DMS79 (cell line): Measurements from ENCODE around the gene PGBD5.

ENCODE experiments used
- DNase-seq: peaks from one replicate; lab custom pipeline; 2025; lab: John Stamatoyannopoulos, UW

The PGBD5 gene

DNA sequence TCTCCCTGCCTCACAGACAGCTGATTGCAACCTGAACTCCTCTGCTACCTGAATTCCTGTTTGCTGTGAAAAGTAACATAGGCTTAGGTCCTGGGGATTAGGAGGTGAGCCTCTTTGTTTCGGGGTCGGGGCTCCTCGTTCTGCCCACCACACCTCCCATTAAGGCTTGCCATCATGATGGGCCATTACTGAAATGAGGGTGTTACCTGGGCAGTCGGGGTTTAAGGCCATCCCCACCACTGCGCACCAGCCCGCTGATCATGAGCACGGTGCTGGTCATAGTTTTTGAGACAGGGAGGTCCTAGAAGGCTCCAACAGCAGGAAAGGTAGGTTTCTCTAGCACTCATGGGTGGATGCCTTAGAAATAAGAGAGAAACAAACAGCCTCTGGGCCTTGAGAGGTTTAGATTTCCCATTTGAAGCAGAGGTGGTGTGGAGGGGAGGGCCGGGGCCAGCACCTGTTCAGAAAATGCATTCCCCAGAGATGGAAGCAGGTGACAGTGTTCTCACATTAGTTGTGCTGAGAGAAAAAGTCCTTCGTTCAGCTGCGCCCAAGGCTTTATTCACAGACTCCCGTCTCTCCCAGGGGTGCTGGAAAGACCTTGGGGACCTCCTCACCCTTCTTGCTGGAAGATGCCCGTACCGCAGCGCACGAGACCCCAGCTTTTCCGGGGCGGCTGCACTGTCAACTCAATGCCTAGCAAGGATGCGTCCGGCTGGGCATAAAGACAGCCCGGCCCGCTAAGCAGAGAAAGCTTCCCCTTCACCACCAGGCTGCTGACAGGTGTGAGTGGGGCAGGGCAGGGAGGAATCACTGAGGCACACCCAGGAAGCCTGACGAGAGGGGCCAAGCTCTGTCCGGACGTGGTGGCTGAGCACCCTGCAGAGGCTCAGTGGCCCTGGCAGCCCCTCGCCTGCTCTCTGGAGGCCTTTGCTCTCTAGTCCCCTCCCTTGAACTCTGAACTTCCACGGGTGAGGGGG, 125.5 kb downstream of the PGBD5 start:
- DNase-seq: no peak

GRCh38 chr1:230299191-230300006, 126.7 kb downstream of the PGBD5 start:
- no peak for DNase-seq

- DNase-seq: no peak
Measured at GRCh38 chr1:230295367-230295766, 130.8 kb downstream of the PGBD5 start.

GRCh38 chr1:230293390-230293700, 132.8 kb downstream of the PGBD5 start:
- DNase-seq: no peak

GRCh38 chr1:230292689-230293389, 133.3 kb downstream of the PGBD5 start:
- DNase-seq: peak; percentile 73

DNA sequence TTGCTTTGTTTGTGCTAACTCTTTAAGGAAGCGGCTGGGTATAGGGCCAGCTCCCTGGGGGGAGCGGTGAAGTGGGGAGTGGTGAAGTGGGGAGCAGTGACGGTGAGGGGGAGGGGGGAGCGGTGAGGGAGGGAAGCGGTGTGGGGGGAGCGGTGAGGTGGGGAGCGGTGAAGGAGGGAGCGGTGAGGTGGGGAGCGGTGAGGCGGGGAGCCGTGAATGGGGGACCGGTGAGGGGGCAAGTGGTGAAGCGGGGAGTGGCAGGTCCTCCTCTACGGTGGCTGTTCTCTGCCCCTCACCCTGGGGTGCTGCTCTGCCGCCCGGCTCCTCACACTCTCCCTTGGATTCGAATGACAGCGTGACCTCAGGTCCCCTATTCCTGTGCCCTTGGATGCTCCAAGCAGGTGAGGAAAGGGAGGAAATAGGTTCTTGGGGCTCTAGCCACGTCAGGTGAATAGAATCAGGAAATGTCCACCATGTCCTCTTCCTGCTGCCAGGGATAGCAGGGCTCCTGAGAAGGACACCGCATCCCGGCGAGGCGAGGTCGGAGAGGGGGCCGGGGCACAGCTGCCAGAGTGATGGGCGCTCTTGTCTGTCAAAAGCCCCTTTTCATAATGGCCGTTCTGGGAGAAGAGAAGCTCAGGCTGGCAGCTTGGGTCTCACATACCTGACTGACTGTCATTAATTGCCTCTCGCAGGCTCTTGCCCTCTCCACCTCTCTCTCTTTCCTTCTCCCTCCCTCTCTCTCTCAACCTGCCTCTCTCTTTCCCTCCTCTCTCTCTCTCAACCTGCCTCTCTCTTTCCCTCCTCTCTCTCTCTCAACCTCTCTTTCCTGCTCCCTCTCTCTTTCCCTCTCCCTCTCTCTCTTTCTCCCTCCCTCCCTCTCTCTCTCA, 134.2 kb downstream of the PGBD5 start:
- peak; percentile 18 for DNase-seq

DNA sequence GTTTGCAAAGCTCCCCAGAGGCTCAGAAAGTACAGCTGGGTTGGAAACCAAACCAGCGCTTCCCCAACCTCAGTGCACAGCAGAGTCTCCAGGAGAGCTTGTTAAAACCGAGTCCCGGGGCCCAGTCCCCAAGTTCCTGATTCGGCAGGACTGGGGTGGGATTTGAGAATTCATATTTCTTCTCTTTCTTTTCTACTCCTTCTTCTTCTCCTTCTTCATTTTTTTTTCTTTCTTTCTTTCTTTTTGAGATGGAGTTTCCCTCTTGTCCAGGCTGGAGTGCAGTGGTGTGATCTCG, 136.8 kb downstream of the PGBD5 start:
- DNase-seq: no peak

GRCh38 chr1:230288641-230289349, 137.3 kb downstream of the PGBD5 start:
- no peak for DNase-seq

DNA sequence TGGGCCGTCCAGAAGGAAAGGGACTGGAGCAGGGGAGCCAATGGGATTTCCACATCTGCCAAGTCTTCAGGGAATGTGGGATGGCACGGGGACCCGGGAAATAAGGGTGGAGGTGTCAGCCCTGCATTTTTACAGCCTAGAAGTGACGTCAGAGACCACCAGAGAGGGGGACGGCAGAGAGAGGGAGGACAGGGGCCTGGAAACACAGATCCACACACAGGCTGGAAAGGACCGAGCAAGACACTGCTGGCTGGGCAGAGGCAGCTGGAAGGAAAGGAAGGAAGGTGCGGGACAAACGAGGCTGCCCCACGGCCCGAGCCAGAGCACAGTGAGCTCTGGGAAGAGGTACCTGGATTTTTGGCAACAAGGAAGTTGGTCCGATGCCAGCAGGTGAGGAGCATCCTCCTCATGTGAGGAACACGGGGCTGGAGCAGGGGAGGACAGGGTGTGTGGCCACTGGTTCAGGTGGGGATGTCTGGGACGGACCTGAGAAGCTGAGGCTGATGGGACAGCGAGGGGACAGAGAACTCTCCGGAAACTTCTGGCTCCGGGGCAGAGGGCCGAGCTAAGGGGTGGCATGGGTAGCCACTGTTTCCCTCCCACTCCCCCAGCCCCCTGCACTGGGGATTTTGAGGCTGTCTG, 138.3 kb downstream of the PGBD5 start:
- DNase-seq: no peak

DNA sequence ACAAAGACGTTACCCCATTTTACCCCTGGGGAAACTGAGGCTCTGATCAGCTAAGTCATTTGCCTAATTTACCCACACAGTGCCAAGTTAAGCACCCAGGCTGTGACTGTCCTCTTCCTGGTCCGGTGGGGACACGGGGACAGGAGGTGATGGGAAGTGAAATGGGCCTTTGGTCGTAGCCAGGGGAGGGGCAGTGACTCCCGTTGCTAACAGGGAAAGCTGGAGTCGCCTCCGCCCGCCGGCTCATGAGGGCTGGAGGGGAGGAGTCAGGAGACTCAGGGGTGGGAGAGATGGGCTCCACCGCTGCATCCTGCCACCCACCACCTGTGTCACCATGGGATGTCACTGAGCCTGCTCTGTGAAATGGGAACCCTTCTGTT, 139.3 kb downstream of the PGBD5 start:
- DNase-seq: no peak

- DNase-seq: no peak
Measured at GRCh38 chr1:230286166-230286889, 139.8 kb downstream of the PGBD5 start.

GRCh38 chr1:230285351-230285750, 140.8 kb downstream of the PGBD5 start:
- DNase-seq: no peak

DNA sequence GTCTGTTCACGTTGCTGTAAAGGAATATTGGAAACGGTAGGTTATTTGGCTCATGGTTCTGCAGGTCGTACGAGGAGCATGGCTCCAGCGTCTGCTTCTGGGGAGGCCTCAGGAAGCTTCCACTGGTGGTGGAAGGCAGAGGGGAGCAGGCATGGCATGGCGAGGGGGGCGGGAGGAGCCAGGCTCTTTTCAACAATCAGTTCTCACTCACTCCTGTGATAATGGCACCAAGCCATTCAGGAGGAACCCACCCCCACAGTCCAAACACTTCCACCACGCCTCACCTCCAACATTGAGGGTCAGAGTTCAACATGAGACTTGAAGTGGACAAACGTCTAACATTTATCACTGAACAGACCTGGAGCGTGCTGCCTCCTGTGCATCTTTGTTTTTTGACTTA, 141.2 kb downstream of the PGBD5 start:
- no peak for DNase-seq

- DNase-seq: no peak
Measured at GRCh38 chr1:230283678-230284077, 142.5 kb downstream of the PGBD5 start.

- DNase-seq: no peak
Measured at GRCh38 chr1:230282157-230282556, 144.0 kb downstream of the PGBD5 start.

GRCh38 chr1:230281556-230281955, 144.6 kb downstream of the PGBD5 start:
- DNase-seq: no peak

DNA sequence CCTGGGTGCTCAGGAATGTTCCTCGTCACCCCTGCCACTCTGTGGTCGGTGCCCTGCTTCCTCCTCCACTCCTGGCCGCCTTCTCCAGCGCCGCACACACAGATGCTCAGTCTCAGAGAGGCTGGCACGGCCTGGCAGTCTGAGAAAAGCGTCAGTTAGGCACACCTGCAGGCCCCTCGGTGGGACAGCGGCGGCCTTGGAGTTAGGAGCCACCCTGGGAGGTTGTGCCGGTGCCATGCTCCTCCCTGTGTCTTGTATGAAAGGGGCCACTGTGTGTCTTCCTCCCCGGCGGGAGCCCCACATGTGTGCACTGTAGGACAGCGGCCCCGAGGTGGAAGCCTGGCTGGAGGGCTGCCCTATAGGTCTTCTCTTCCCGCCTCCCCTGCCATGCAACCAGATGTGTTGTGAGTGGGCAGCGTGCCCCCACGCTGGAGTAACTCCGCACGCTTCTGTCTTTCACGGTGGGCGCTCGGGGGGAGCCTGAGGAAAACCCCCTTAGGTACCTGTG, 145.2 kb downstream of the PGBD5 start:
- DNase-seq: no peak

DNA sequence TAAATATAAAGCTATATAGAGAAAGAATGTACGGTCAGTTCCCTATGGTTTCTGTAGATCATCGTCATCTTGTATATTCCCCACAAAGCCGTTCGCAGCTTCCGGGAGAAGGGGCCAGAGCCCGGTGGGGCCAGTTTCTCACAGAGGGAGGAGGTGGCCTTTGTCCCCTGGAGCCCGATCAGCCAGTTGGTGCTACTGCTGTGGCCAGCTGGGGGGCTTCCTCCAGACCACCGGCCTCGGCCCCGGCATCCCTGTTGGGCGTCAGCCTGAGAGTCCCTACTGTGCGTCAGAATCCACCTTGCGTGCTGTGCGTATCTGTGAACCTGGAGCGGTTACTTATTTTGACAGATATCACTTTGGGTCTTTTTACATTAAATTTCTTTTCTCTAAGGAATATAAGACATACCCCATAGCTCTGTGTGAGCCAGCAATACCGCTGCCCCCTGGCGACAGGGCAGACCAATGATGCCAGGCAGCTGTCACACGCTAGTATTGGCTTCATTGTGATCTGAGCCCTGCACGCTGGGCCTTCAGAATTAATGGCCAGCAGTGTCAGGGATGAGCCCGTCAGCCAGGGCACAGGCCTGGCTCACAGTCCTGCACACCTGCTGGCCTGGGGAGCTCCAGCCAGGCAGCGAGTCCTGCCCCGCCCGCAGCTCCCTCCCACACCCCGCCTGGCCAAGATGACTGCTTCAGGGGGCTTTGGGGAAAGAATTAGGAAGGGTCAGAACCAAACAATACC, 145.9 kb downstream of the PGBD5 start:
- no peak for DNase-seq

DNA sequence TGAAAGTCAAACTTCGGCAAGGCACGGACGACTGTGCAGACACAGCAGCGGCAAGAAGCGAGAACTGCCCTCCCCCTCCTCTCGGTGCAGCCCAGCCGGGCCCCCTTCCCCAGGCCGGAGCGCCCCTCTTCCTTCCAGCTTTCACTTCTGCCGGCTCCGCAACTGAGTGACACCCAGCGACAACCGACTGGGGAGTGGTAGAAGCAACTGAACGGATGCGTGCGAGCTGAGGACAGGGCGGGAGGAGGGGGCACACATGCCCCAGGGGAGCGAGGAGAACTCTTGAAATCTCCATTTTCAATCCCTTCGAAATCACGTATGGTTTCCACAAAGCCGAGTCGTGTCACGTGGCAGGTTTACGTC, 146.6 kb downstream of the PGBD5 start:
- DNase-seq: no peak
